GM21576 (cell line): ENCODE measurements around the gene FXYD3.
A peak's percentile ranks its signal among the peaks of the same experiment; 100 is the strongest.
"Not testable (repeated sequence)": the region's sequence is repeated elsewhere in the genome, so short reads cannot be mapped to it uniquely, and the experiment has no call there.

Source experiments
- ATAC-seq: cut with Tn5 transposase; IDR thresholded peaks from one replicate; pipeline ENCODE4 v1.9.1; 2021; ENCODE audit warnings: mild to moderate bottlenecking, moderate library complexity; ENCODE audit not compliant: unreplicated experiment

Gene FXYD3

DNA sequence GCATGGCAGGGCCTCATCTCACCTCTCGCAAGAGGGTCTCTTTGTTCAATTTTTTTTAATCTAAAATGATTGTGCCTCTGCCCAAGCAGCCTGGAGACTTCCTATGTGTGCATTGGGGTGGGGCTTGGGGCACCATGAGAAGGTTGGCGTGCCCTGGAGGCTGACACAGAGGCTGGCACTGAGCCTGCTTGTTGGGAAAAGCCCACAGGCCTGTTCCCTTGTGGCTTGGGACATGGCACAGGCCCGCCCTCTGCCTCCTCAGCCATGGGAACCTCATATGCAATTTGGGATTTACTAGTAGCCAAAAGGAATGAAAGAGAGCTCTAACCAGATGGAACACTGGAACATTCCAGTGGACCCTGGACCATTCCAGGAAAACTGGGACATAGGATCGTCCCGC, 8.0 kb downstream of the FXYD3 start:
- no peak for ATAC-seq

DNA sequence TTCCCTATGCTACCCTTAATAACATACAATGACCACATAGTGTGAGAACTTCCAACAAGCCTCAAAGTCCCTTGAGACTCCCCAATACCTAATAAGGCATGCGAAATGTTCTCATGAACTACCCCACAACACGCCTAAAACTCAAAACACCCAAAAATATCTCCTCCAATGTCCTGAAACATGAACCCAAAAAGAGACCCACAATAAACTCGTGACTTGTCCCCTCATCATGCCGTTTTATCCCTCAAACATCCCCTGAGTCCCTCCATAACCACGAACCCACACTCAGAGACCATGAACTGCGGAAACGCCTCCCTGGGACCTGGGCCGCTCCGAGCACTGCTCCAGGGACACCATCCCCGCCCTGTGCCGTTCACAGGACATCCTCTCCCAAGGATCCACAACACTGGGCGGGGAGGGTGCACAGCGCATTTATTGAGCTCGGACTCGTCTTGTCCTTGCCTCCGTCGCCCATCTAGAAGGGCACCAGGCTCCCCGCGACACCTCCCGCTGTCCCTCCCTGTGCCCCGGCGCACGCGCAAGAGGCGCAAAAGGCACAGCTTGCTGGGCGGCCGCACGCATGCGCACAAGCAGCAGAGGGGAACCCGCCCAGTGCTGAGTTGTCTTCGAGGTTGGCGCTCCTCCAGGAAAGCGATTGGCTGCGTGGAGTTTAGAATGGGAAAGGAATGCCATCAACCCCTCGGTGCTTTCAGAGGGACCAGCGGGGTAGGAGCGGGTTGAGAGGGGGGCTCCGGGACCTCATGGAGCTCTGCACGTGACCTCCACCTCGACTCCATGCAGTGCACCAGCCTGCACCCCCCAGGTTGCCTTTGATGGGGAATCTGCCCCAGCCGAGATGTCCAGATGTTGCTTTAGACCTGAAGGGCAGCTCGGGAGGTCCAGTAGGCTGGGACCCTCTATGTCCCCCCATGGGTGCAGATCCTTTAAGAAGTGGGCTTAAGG, 8.8 kb downstream of the FXYD3 start:
- ATAC-seq, result peak; percentile 49

DNA sequence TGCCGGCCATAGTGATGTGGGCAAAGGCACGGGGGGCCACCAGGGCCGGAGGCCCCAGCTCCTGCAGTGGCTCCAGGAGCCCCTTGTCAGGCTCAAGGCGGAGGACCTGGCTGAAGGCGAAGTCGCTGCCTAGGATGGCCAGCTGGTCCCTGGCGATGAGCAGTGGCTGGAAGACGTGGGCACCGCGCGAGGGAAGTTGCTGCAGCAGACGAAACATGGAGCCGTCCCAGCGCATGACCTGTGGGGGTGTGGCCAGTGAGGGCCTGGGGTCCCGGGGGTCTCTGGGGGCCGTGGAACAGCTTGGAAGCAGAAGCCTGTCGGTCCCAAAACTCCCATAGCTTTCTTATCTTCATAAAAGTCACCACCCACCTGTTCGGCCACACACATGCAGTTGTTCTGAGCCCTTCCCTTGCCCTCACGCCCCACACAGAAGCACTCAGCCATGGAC, 9.7 kb downstream of the FXYD3 start:
- ATAC-seq, result no peak

DNA sequence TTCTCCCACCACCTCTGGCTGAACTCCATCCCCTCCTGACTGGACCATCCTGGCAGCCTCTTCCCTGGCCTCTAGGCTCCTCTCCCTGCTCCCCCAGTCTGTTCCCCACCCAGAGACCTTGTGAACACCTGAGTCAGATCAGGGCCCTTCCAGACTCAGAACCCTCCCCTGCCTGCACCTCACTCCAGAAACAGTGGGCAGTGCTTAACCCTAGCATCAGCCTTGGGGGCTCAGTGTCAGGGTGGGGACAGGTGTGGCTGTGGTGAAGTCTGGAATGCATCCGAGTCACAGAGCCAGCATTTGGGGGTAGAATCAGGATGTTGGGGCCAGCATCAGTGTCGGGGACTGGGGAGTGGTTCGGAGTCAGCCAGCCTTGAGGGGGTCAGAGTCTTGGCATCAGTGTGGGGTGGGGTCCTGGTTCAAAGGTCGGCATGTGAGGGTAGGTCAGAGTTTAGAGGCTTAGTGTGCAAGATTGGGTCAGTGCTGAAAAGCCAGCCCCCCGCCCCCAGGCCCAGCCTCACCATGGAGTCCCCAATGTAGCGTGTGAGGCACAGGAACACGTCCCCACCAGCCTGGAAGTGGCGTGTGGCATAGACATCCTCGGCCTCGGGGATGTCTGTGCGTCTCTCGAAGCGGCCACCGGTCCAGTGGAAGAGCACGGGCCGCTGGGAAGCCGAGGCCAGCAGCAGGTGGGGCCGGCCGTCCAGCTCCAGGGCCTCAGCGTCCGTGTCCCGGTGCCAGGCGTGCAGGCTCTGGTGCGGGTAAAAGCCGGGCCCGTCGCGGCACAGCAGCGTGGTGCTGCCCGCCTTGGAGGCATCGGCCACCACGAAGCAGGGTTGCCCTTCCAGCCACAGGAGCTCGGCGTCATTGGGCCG, 10.4 kb downstream of the FXYD3 start:
- ATAC-seq, result no peak

DNA sequence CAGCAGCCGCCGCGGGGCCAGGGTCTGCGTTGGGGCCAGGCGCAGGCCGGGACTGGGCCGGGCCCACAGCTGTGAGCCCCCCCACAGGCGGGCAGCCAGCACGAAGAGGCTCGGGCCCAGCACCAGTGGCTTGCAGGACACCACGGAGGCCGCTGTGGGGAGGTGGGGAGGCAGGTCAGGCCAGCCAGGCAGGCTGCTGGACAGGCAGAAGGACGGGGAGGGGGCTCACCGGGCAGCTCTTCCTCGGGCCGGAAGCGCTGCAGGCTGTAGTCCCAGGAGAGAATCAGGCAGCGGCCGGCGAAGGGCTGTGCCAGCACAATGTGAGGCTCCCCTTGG, 11.0 kb downstream of the FXYD3 start:
- ATAC-seq, result no peak

DNA sequence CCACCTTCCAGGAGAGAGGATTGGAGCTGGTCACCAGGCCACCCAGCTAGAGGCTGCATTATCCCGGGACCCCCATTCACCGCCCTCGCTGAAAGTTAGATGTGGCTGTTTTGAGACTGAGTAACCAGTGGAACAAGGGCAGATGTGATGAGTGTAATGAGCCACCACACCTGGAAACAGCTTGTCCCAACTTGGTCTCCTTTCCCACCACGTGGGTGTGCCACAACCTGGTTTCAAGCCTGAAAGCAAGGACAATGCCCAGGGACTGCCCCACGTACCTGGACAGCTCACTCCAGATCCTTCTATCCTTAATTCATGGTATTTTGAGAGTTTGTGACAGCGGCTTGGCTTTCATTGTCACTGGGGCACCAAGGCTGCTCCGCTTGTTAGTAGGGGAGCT, 12.2 kb downstream of the FXYD3 start:
- ATAC-seq, result no peak

DNA sequence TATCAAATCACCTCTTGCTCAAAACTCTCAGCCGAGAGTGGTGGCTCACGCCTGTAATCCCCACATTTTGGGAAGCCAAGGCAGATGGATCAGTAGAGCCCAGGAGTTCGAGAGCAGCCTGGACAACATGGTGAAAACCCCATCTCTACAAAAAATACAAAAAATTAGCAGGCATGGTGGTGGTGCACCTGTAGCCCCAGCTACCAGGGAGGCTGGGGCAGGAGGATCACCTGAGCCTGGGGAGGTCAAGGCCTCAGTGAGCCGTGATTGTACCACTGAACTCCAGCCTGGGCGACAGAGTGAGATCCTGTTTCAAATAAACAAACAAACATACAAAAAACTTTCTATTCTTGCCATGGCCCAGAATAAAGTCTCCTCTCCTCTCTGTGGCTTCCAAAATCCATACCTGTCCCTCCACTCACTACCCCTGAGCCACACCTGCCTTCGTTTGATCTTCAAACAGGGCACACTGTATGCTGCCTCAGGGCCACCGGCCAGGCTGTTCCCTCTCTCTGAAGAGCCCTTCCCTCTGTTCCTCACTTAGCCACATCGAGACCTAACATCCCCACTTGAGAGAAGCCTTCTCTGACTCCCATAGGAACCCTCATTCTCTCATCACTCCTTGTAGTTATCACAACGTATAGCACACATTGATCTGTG, 12.9 kb downstream of the FXYD3 start:
- ATAC-seq, result no peak

DNA sequence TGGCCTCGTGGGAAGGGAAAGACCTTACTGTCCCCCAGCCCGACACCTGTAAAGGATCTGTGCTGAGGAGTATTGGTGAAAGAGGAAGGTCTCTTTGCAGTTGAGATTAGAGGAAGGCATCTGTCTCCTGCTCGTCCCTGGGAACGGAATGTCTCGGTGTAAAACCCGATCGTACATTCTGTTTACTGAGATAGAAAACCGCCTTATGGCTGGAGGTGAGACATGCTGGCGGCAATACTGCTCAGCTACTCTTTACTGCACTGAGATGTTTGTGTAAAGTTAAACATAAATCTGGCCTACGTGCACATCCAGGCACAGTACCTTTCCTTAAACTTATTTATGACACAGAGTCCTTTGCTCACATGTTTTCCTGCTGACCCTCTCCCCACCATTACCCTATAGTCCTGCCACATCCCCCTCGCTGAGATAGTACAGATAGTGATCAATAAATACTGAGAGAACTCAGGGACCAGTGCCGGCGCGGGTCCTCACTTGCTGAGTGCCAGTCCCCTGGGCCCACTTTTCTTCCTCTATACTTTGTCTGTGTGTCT, 14.2 kb downstream of the FXYD3 start:
- ATAC-seq, result not testable (repeated sequence)

DNA sequence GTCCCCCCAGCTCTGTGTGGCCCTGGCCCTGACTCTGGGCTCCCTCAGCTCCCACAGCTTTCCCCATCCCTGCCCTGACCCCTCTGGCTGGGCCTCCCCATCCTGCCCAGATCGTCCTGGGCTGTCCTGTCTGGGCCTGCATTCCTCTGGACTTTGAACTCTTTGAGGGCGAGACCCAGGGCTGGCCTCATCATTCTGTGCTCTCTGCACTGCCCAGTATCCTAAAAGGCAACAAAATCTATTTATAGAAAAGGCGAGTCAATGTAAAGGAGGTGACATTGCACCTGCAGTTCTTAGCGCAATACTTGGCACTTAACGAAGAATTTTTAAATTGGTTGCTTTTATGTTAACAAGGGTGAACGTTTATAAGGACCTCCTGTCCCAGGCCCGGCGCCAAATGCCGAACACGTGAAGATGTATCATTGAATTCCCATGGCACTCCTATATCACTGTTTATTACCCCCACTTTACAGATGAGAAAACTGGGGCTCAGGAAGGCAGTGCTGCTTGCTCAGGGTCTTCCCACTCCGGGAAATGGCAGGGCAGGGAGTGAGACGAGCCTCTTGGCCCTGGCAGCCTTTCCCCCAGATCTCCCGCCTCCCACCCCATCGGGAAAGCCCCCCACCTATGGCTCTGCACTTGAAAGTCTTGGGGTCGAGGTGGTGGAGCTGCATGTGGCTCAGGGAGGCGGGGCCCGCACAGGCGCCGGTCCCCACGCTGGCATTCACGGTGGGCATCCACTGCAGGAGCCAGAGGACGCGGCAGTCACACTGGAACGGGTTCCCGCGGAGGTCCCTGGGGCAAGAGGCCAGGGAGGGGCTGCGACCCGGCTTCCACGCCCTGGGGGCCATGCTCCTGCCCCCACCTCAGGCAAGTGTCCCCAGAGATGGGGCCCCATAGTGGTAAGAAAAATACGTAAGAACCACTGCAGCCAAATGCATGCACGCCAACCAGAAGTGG, 15.4 kb downstream of the FXYD3 start:
- ATAC-seq, result no peak

DNA sequence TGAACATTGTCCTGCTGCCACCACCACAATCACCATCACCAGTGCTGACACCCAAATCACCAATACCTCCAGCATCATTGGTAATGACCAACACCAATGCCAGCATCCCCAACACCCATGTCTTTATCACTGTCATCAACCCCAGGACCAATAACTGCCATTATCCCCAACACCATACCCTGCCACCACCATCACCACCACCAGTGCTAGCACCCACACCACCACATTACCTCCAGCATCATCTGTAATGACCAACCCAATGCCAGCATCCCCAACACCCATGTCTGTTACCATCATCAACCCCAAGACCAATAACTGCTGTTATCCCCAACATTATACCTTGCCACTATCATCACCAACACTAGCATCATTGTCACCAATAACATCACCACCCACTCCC, 16.6 kb downstream of the FXYD3 start:
- no peak for ATAC-seq

DNA sequence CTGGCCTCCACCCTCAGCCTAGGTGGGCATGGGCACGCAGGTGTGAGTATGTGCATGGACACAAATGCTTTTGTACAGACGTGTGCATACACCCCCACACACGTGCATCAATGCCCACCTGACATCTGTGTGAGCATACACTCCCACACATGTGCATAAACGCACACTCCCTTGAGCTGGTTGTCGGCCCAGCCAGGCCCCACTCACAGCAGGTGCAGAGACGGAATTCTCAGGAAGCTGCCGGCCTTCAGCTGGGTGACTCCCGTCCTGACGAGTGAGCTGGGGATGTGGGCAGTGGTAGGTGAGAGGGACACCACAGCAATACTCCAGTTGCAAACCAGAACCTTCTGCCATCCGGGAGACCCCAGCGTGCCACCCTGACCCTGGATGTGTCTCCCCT, 18.2 kb downstream of the FXYD3 start:
- ATAC-seq, result no peak

DNA sequence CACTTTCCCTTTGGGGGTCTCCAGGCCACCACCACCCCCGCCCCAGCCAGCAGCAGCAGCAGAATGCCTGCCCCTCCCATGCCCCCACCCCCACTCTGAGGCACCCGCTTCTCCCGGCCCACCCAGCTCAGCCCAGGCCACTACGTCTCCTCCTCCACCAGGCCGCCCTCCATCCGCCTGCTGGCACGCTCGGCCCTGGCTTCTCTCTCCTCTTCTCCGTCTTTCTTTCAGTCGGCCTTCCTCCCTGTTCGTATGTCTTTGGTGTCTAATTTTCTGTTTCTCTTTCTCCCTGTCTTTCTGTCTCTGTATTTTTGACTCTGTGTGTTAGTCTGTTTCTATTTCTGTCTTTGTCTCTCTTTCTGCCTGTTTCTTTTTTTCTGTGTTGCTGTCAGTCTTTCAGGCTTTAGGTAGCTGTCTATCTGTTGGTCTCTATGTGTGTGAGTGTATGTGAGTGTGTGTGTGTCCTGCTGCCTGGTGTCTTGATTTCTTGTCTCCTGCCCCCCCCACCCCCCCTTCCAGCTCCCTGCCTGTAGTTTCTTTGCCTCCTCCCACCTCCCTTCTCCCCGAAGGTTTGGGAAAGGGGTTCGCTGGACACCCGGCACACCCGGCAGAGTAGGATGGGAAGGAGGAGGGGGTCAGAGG, 19.1 kb downstream of the FXYD3 start, which contains the start of gene LGI4:
TSS of gene LGI4 (minus strand) at position 459 of the 642 bp plus-strand sequence. CDS start at position 80, 379 bp downstream.
- ATAC-seq, result no peak

DNA sequence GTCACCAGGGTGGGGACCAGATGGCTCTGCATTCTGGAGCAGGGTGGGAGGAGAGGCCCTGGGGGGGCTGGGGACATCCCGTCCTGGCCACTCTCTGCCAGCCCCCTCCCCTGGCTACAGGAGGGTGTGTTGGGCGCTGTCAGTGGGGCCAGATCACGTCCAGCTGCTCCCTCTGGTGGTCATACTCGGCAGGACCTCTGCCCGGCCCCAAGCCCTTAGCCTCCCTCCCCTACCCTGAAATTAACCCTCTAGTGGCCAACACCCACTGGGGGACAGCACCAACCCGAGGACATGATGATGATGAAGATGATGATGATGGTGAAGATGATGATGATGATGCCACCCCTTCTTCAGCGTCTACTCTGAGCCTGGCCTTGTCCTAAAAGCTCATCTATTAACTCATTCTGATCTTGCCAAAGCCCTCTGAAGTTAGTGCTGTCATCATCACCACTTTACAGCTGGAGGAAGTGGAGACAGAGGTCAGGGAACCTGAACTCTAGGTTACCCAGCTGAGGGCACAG, 19.8 kb downstream of the FXYD3 start:
- ATAC-seq, result no peak

DNA sequence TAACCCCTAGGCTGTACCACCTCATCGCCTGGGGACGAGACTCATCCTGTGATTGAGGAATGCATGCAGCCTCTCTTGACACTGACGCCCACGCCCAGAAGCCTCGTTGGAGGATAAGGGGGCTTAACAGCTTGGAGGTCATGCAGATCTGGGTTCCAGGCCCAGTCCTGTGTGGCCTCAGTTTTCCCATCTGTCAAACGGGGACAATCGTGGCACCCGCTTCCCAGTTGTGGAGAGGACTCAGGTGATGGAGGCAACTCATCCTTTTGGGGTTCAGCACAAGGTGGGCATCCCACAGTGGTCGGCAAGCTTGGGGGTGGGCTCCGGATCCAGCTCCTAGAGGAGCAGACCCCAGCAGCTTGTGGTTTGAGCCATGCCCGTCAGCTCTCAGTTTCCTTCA, 20.6 kb downstream of the FXYD3 start:
- no peak for ATAC-seq

DNA sequence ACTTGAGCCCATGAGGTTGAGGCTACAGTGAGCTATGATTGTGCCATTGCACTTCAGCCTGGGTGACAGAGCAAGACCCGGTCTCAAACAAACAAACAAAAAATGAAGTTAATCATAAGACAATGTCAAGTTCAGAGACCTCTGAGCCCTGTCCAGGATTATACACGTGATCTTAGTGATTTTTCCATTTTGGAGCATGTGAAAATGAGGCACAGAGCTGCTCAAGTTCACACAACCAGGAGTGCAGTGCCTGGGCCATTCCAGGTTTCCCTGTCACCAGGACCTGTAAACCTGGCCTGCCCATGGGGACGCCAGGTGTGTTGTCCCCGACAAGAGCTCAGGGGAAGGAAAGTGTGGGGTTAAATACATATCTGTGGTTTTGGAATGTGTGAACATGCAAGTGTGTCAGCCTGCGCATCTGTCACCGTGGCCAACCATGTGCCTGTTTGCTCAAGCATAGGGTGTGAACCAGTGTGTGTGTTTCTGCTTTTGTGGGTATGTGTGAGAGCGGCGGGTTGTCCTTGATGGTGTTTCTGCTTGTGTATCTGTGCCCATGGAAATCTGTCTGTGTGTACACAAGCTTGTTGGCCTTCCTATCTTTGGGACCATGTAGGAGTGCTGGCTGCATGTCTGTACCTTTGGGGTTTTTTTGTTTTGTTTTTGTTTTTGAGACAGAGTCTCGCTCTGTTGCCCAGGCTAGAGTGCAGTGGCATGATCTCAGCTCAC, 21.5 kb downstream of the FXYD3 start:
- no peak for ATAC-seq

DNA sequence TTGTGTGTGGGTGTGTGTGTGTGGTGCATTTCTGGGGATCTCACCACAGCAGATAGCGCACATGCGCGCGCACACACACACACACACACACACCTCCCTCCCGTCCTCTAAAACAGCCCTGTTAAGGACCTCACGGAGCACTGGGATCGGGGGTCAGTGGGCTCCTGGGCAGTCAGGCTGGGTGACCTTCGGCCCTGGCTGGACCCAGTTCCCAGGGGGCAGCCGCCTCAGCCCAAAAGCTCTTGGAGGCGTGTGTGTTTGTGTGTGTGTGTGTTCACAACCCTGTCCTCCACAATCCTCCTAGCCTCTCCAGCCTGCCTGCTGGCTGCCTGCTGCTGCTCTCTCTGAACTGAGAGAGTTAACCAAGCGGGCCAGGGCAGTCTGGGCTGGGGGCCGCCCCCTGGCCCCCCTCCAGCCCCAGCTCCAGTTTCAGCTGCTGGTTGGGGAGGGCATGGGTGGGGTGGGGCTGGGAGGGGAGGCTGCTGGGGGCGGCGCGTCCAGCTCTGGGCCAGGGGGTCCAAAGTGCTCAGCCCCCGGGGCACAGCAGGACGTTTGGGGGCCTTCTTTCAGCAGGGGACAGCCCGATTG, 22.8 kb downstream of the FXYD3 start, which contains the start of gene FXYD1:
TSS of gene FXYD1 (plus strand) at position 520 of the 588 bp plus-strand sequence. CDS start 1,256 bp downstream, outside the sequence.
- no peak for ATAC-seq

DNA sequence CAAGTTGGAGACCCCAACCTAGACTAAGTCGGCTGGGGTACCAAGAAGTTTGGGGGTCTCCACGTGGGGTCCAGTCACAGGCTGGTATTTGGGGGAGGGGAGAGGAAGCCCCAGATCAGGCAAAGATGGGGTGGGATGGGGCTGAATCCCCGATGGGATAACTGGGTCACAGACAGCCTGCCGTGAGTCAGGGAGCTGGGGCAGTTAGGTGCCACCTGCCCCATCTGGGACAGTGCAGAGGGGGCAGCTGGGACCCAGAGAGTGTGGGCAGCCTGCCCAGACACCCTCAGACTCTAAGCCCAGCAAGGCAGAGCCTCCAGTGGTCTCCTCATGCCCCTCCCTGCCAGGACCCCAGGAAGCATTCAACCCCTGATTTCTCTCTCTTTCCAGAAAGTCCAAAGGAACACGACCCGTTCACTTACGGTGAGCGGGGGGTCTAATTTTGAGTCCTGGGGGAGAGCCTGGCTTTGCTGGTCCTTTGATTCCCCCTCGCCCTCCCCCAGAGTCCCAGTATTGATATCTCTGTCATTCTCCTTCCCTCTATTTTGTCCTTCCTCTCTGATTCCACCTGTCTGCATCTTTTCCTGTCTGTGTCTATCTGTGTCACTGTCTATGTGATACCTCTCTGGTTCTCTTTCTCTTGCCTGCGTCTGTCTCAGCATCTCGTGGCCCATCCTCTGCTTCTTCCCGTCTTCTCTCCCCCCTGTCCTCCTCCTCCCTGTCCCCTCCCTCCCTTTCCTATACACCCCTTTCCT, 24.8 kb downstream of the FXYD3 start:
- ATAC-seq, result no peak
